Measurements from ENCODE around the gene AP4M1.

DNA sequence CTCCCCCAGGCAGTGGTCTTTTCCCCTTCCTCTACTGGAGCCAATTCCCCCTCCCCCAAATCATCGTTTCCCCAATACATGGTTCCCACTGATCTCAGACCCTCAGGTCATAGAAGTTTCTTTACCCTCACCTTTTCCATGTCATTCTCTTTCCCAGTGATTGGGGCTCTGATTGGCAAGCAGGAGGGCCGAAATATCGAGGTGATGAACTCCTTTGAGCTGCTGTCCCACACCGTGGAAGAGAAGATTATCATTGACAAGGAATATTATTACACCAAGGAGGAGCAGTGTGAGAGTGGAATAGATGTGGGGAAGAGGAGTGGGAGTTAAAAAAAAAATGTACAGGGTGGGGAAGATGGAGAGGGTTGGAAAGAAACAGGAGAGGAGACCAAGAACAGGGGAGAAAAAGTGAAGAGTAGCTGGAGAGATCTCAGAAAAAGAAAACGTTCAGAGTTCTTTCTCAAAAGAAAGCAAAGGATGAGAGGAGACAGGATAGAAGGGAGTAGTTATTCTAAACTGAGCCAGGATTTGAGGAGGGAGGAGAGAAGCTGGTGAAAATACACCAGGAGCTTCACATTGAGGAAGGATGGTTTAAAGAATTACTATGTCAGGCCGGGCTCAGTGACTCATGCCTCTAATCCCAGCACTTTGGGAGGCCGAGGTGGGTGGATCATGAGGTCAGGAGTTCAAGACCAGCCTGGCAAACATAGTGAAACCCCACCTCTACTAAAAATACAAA lies 11.8 kb upstream of the AP4M1 start:
- TF ChIP-seq, protein P1, sequence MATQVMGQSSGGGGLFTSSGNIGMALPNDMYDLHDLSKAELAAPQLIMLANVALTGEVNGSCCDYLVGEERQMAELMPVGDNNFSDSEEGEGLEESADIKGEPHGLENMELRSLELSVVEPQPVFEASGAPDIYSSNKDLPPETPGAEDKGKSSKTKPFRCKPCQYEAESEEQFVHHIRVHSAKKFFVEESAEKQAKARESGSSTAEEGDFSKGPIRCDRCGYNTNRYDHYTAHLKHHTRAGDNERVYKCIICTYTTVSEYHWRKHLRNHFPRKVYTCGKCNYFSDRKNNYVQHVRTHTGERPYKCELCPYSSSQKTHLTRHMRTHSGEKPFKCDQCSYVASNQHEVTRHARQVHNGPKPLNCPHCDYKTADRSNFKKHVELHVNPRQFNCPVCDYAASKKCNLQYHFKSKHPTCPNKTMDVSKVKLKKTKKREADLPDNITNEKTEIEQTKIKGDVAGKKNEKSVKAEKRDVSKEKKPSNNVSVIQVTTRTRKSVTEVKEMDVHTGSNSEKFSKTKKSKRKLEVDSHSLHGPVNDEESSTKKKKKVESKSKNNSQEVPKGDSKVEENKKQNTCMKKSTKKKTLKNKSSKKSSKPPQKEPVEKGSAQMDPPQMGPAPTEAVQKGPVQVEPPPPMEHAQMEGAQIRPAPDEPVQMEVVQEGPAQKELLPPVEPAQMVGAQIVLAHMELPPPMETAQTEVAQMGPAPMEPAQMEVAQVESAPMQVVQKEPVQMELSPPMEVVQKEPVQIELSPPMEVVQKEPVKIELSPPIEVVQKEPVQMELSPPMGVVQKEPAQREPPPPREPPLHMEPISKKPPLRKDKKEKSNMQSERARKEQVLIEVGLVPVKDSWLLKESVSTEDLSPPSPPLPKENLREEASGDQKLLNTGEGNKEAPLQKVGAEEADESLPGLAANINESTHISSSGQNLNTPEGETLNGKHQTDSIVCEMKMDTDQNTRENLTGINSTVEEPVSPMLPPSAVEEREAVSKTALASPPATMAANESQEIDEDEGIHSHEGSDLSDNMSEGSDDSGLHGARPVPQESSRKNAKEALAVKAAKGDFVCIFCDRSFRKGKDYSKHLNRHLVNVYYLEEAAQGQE (IDR thresholded peaks at IDR 0.05; ENCODE audit: borderline replicate concordance): no peak
- TF ChIP-seq, protein P2, sequence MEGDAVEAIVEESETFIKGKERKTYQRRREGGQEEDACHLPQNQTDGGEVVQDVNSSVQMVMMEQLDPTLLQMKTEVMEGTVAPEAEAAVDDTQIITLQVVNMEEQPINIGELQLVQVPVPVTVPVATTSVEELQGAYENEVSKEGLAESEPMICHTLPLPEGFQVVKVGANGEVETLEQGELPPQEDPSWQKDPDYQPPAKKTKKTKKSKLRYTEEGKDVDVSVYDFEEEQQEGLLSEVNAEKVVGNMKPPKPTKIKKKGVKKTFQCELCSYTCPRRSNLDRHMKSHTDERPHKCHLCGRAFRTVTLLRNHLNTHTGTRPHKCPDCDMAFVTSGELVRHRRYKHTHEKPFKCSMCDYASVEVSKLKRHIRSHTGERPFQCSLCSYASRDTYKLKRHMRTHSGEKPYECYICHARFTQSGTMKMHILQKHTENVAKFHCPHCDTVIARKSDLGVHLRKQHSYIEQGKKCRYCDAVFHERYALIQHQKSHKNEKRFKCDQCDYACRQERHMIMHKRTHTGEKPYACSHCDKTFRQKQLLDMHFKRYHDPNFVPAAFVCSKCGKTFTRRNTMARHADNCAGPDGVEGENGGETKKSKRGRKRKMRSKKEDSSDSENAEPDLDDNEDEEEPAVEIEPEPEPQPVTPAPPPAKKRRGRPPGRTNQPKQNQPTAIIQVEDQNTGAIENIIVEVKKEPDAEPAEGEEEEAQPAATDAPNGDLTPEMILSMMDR (IDR thresholded peaks at IDR 0.05; ENCODE audit: poor library complexity, severe bottlenecking): no peak
- TF ChIP-seq POLR2AphosphoS5 (IDR thresholded peaks at IDR 0.05) (no peak), EZH2 (IDR thresholded peaks at IDR 0.05; ENCODE audit: borderline replicate concordance, insufficient read depth, low read length, poor library complexity, severe bottlenecking) (no peak), RAD21 (conservative IDR thresholded peaks at IDR 0.05) (no peak), EP300 (conservative IDR thresholded peaks at IDR 0.05; ENCODE audit: poor library complexity, severe bottlenecking) (no peak)
